Measurements from ENCODE around the gene AGBL4.

The AGBL4 gene

GRCh38 chr1:48807554-48808260 lies 1216.0 kb downstream of the AGBL4 start:
- DNase-seq, result no peak

GRCh38 chr1:48803474-48803873 lies 1220.3 kb downstream of the AGBL4 start:
- DNase-seq, result no peak

- peak; percentile 34 for DNase-seq
These were observed 1228.9 kb downstream of the AGBL4 start for GRCh38 chr1:48794816-48795215.

- no peak for DNase-seq
These were observed 1229.9 kb downstream of the AGBL4 start for GRCh38 chr1:48793863-48794262.

GRCh38 chr1:48792961-48793360 lies 1230.8 kb downstream of the AGBL4 start:
- DNase-seq, result no peak

- DNase-seq, result no peak
These were observed 1233.4 kb downstream of the AGBL4 start for GRCh38 chr1:48790397-48790796.

GRCh38 chr1:48789903-48790302 lies 1233.9 kb downstream of the AGBL4 start:
- no peak for DNase-seq

- DNase-seq, result no peak
These were observed 1237.9 kb downstream of the AGBL4 start for GRCh38 chr1:48785869-48786268.

GRCh38 chr1:48784301-48784700 lies 1239.5 kb downstream of the AGBL4 start:
- DNase-seq, result no peak

- DNase-seq, result no peak
These were observed 1246.4 kb downstream of the AGBL4 start for GRCh38 chr1:48777219-48777895.

- peak; percentile 75 for DNase-seq
These were observed 1247.1 kb downstream of the AGBL4 start, which contains the start of gene BEND5 for GRCh38 chr1:48776393-48777218. Gene BEND5, minus strand, starts transcription at chr1:48776891. Its CDS starts 60 bp downstream, at chr1:48776831.

GRCh38 chr1:48775831-48776392 lies 1247.8 kb downstream of the AGBL4 start:
- DNase-seq, result no peak

- DNase-seq, result no peak
These were observed 1250.6 kb downstream of the AGBL4 start for GRCh38 chr1:48773133-48773532.

- DNase-seq, result no peak
These were observed 1251.5 kb downstream of the AGBL4 start for GRCh38 chr1:48772211-48772610.

- no peak for DNase-seq
These were observed 1252.2 kb downstream of the AGBL4 start for GRCh38 chr1:48771561-48771960.

- DNase-seq, result peak; percentile 16
These were observed 1255.7 kb downstream of the AGBL4 start for GRCh38 chr1:48767975-48768510.

GRCh38 chr1:48765335-48765734 lies 1258.4 kb downstream of the AGBL4 start:
- DNase-seq, result no peak

GRCh38 chr1:48761986-48762385 lies 1261.8 kb downstream of the AGBL4 start:
- peak; percentile 55 for DNase-seq

GRCh38 chr1:48761411-48761810 lies 1262.3 kb downstream of the AGBL4 start:
- peak; percentile 82 for DNase-seq

- no peak for DNase-seq
These were observed 1262.9 kb downstream of the AGBL4 start for GRCh38 chr1:48760857-48761256.

- no peak for DNase-seq
These were observed 1264.8 kb downstream of the AGBL4 start for GRCh38 chr1:48758976-48759375.

- no peak for DNase-seq
These were observed 1266.4 kb downstream of the AGBL4 start for GRCh38 chr1:48757363-48757762.

All from fibroblast of skin of right biceps (primary cell).